ENCODE measurements around the gene EYA3. TPM values are rescaled to one million over a fixed set of nuclear protein-coding genes. Genes with fewer than 3 reads are reported as not detected.

The EYA3 gene
- total RNA-seq, 2 experiments from 2014 or later: 5.7 to 6.4 TPM

DNA sequence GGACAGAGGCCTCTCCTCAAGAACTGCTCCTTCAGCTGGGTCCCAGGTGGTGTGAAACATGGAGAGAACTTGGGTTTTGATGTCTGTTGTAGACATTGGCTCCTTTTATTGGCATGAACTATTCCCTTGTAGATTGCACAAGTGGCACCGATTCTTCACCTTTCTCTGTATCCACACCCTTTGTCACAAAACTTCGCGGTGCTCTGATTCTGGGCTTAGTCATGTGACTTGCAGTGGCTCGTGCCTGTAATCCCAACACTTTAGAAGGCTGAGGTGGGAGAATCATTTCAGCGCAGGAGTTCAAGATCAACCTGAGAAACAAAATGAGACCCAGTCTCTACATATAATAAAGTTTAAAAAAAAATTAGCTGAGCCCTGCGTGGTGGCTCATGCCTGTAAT, 42.5 kb upstream of the EYA3 start:
- no peak overlapping the region for H3K27ac ChIP-seq (ENCODE audit: low read depth in 1 of 2, low read length in 2 of 2)
- Mint-ChIP-seq H3K4me3 (no peak overlapping the region), H3K4me1 (ENCODE audit: low read depth) (no peaks in the 10 kb centered on the region), H3K9me3 (no peaks in the 10 kb centered on the region), H3K36me3 (ENCODE audit: low read depth) (no peaks in the 10 kb centered on the region), H3K27me3 (peaks cover 11% of the 10 kb centered on the region), H3K27ac (no peak overlapping the region)
- peaks cover 0 to 4% of the 10 kb centered on the region in 2 experiments for H3K27me3 ChIP-seq (ENCODE audit: control insufficient read depth in 1 of 2, insufficient read depth in 2 of 2, low read length in 2 of 2)
- POLR2A ChIA-PET: no interaction called here
- intact Hi-C loops (cut with DNase I, micrococcal nuclease): no loop called here
- peaks cover 0 to 4% of the 10 kb centered on the region in 2 experiments for H3K9me3 ChIP-seq (ENCODE audit: control insufficient read depth in 1 of 2, insufficient read depth in 1 of 2, low read length in 2 of 2)
- H3K4me1 ChIP-seq (ENCODE audit: insufficient read depth, low read length): peaks cover 2% of the 10 kb centered on the region
- TF ChIP-seq, protein P1, sequence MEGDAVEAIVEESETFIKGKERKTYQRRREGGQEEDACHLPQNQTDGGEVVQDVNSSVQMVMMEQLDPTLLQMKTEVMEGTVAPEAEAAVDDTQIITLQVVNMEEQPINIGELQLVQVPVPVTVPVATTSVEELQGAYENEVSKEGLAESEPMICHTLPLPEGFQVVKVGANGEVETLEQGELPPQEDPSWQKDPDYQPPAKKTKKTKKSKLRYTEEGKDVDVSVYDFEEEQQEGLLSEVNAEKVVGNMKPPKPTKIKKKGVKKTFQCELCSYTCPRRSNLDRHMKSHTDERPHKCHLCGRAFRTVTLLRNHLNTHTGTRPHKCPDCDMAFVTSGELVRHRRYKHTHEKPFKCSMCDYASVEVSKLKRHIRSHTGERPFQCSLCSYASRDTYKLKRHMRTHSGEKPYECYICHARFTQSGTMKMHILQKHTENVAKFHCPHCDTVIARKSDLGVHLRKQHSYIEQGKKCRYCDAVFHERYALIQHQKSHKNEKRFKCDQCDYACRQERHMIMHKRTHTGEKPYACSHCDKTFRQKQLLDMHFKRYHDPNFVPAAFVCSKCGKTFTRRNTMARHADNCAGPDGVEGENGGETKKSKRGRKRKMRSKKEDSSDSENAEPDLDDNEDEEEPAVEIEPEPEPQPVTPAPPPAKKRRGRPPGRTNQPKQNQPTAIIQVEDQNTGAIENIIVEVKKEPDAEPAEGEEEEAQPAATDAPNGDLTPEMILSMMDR (IDR thresholded peaks at IDR 0.05): no peak
- H3K36me3 ChIP-seq (ENCODE audit: insufficient read depth, low read length): no peaks in the 10 kb centered on the region
- ATAC-seq (ENCODE audit: poor library complexity): no peak
- DNase-seq: no peak
- CTCF ChIA-PET: no interaction called here
- no peak overlapping the region for H3K4me3 ChIP-seq (ENCODE audit: low read length)

DNA sequence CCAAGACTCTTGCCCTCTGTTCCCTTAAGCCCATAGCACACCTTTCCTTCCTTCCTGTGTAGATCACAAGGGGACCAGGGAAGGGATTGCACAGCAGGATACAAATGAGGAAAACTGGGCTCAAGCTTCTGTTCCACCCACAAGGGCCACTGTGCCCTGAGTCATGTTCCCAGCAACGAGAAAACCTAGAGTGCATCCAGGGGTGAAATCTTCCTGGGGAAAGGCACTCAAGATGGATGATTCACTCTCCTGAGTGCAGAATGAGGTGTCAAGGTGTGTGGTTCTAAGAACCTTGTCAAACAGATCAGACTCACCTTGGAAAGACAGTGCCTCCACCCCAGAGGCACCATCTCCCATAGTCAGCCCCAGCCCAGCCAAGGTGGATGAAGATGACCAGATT, 40.7 kb upstream of the EYA3 start:
- Histone ChIP-seq H3K27ac (ENCODE audit: low read depth in 1 of 2, low read length in 2 of 2) (no peak overlapping the region), H3K27me3 (ENCODE audit: control insufficient read depth in 1 of 2, insufficient read depth in 2 of 2, low read length in 2 of 2) (peaks cover 0 to 4% of the 10 kb centered on the region in 2 experiments), H3K9me3 (ENCODE audit: control insufficient read depth in 1 of 2, insufficient read depth in 1 of 2, low read length in 2 of 2) (peaks cover 0 to 4% of the 10 kb centered on the region in 2 experiments), H3K4me3 (ENCODE audit: low read length) (no peak overlapping the region), H3K4me1 (ENCODE audit: insufficient read depth, low read length) (peaks cover 2% of the 10 kb centered on the region), H3K36me3 (ENCODE audit: insufficient read depth, low read length) (no peaks in the 10 kb centered on the region)
- ChIA-PET POLR2A (no interaction called here), CTCF (no interaction called here)
- no peaks in the 10 kb centered on the region for H3K9me3 Mint-ChIP-seq
- ATAC-seq (ENCODE audit: poor library complexity) (no peak), DNase-seq (no peak)
- H3K4me1 Mint-ChIP-seq (ENCODE audit: low read depth): no peaks in the 10 kb centered on the region
- H3K27me3 Mint-ChIP-seq: peaks cover 19% of the 10 kb centered on the region
- no peaks in the 10 kb centered on the region for H3K36me3 Mint-ChIP-seq (ENCODE audit: low read depth)
- no peak overlapping the region for H3K4me3 Mint-ChIP-seq
- H3K27ac Mint-ChIP-seq: no peak overlapping the region
- TF ChIP-seq, protein P1 (IDR thresholded peaks at IDR 0.05): no peak
- intact Hi-C loops (cut with DNase I, micrococcal nuclease): no loop called here

DNA sequence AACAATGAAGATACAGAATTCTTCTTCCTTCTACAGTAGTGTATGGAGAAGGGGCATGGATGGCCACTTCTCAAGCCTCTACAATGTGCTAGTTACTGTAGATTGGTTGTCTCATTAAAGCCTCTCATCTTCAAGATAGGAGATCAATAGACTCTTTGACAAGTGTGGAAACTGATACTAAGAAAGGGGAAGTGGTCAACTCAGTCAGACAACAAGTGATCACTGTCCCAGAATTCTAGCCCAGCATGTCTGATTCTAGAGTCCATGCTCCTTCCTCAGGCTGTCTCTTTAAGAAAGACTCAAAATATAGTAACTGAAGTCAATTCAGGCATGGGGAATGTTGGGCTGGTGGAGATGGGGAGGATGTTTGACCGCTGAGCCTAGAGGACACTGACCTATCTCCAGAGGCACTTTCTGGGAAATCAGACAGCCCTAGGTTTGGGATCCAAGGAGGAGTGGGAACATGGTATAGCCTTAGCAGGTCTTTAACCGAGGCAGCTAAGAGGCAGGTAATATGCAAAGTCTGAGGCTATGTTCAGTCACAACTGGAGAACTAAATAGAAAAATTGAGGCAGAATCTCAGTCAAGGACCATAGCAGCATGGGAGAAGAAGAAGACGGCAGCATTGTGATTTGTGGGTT, 39.3 kb upstream of the EYA3 start:
- no peak overlapping the region for H3K4me3 Mint-ChIP-seq
- DNase-seq (peak in 1 of 14 experiments; percentile 26), ATAC-seq (ENCODE audit: poor library complexity) (no peak)
- Histone ChIP-seq H3K27ac (ENCODE audit: low read depth in 1 of 2, low read length in 2 of 2) (no peak overlapping the region), H3K9me3 (ENCODE audit: control insufficient read depth in 1 of 2, insufficient read depth in 1 of 2, low read length in 2 of 2) (no peaks in the 10 kb centered on the region), H3K36me3 (ENCODE audit: insufficient read depth, low read length) (no peaks in the 10 kb centered on the region), H3K4me1 (ENCODE audit: insufficient read depth, low read length) (peaks cover 2% of the 10 kb centered on the region), H3K4me3 (ENCODE audit: low read length) (no peak overlapping the region), H3K27me3 (ENCODE audit: control insufficient read depth in 1 of 2, insufficient read depth in 2 of 2, low read length in 2 of 2) (peaks cover 0 to 4% of the 10 kb centered on the region in 2 experiments)
- TF ChIP-seq, protein P1 (IDR thresholded peaks at IDR 0.05): no peak
- H3K4me1 Mint-ChIP-seq (ENCODE audit: low read depth): no peaks in the 10 kb centered on the region
- ChIA-PET CTCF (no interaction called here), POLR2A (no interaction called here)
- no peaks in the 10 kb centered on the region for H3K36me3 Mint-ChIP-seq (ENCODE audit: low read depth)
- H3K27ac Mint-ChIP-seq: no peak overlapping the region
- intact Hi-C loops (cut with DNase I, micrococcal nuclease): no loop called here
- H3K9me3 Mint-ChIP-seq: no peaks in the 10 kb centered on the region
- H3K27me3 Mint-ChIP-seq: peaks cover 19% of the 10 kb centered on the region

Measured in CD4-positive, alpha-beta T cell (primary cell).